Stimulated activated CD8-positive, alpha-beta memory T cell treated with anti-CD3 and anti-CD28 coated beads, Interleukin-12 subunit alpha, Interleukin-12 subunit beta, amount 100 ng/mL, for 1 hour (primary cell): ENCODE measurements around the gene RBM28.

ENCODE experiments used
- DNase-seq: peaks from one replicate; pipeline ENCODE4 v3.0.0-alpha.2; 2020; ENCODE audit warnings: low read depth

The RBM28 gene

GRCh38 chr7:128260069-128260795 is 83.5 kb downstream of the RBM28 start:
- DNase-seq, result no peak

GRCh38 chr7:128259131-128260061 is 84.3 kb downstream of the RBM28 start:
- no peak for DNase-seq

GRCh38 chr7:128257458-128257857 is 86.2 kb downstream of the RBM28 start:
- DNase-seq, result no peak

GRCh38 chr7:128255271-128255670 is 88.4 kb downstream of the RBM28 start:
- DNase-seq, result no peak

GRCh38 chr7:128254470-128254869 is 89.2 kb downstream of the RBM28 start:
- DNase-seq, result no peak

GRCh38 chr7:128253701-128254100 is 90.0 kb downstream of the RBM28 start:
- no peak for DNase-seq

- no peak for DNase-seq
Observed at GRCh38 chr7:128251337-128251736, 92.4 kb downstream of the RBM28 start.
